RWPE1 (cell line): ENCODE results near the gene NIPBL.

Experiments
- CTCF ChIA-PET: fragments of 350-600 bp; sonication (Branson Sonifier 250); formaldehyde crosslinking; extraction: SDS; loops from one replicate; lab custom pipeline; 2021; lab: Yijun Ruan, JAX
- POLR2A ChIA-PET: fragments of 400-600 bp; formaldehyde crosslinking; extraction: SDS; loops from one replicate; lab custom pipeline; 2020; ENCODE audit warnings: antibody characterized with exemption; ENCODE audit not compliant: low non-redundant PET; lab: Yijun Ruan, JAX
- DNase-seq: peaks from one replicate; pipeline ENCODE4 v3.0.0; 2012; ENCODE audit warnings: low spot score
- H3K27ac ChIP-seq: fragments of 450-650 bp; 2 replicates; pipeline ENCODE4 v1.5.1; 2017
- TF ChIP-seq, protein P1 (sequence below): fragments of 450-650 bp; conservative IDR thresholded peaks from 2 replicates; pipeline ENCODE4 v1.5.1; 2017; ENCODE audit warnings: low read depth, mild to moderate bottlenecking

Gene NIPBL

DNA sequence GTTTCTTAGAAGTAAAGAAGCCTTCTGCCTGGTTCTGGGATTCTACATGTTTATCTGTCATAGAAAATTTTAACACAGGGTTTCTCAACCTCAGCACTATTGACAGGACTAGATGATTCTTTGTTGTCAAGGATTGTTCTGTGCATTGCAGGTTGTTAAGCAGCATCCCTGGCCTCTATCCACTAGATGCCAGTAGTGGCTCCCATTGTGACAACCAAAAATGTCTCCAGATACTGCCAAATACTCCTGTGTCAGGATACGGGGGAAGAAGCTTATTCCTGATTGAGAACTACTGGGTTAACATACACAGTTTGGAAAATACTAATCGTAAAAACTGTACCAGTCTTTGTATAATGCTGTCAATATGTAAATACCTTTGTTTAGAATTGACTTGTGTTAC is 167.1 kb downstream of the NIPBL start:
- TF ChIP-seq, protein P1, sequence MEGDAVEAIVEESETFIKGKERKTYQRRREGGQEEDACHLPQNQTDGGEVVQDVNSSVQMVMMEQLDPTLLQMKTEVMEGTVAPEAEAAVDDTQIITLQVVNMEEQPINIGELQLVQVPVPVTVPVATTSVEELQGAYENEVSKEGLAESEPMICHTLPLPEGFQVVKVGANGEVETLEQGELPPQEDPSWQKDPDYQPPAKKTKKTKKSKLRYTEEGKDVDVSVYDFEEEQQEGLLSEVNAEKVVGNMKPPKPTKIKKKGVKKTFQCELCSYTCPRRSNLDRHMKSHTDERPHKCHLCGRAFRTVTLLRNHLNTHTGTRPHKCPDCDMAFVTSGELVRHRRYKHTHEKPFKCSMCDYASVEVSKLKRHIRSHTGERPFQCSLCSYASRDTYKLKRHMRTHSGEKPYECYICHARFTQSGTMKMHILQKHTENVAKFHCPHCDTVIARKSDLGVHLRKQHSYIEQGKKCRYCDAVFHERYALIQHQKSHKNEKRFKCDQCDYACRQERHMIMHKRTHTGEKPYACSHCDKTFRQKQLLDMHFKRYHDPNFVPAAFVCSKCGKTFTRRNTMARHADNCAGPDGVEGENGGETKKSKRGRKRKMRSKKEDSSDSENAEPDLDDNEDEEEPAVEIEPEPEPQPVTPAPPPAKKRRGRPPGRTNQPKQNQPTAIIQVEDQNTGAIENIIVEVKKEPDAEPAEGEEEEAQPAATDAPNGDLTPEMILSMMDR: no peak
- ChIA-PET CTCF (interaction anchor here (1.3 kb wide), 1 partner anchor 9 kb away, joined by 3 read pairs; no protein-coding TSS in a partner anchor), POLR2A (no interaction called here)
- no peak overlapping the region for H3K27ac ChIP-seq
- DNase-seq: no peak

DNA sequence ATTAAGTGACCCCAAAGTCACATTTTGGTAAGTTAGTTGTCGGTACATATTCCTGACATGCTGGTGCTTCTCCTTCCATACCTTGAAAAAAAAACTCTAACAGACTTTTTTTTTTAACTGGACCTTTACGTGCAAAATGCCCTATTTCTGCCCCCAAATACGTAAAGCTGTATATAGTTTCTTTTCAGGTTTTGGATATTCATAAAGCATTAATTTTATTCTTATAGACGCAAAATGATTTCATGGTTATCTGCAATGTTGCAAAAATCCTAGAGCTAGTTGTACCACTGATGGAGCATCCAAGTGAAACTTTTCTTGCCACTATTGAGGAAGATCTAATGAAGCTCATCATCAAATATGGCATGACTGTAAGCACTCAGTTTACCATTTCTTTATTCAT is 167.6 kb downstream of the NIPBL start:
- TF ChIP-seq, protein P1: no peak
- DNase-seq: no peak
- H3K27ac ChIP-seq: no peak overlapping the region
- ChIA-PET POLR2A (no interaction called here), CTCF (interaction anchor here (0.6 to 1.3 kb wide), 2 partner anchors 10 to 307 kb away, joined by 3 read pairs; no protein-coding TSS in a partner anchor)

DNA sequence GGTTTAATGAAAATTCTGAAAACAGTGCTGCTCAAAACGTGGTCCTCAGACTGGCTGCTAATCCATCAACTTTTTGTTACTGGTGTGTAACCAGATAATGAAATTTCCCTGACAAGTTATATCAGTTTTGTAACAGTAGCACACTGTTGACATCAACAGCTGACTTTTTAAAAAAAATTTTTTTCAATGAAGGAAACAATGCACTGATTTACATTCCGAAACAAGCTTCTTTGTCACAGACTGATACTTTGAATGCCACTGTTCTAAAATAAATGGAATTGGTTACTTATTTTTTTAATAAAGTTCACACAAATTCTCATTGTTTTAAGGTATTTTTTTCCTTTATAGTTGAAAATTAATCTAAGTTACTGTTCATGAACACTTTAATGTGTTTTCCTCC is 169.1 kb downstream of the NIPBL start:
- TF ChIP-seq, protein P1: no peak
- ChIA-PET POLR2A (no interaction called here), CTCF (no interaction called here)
- H3K27ac ChIP-seq: no peak overlapping the region
- no peak for DNase-seq

DNA sequence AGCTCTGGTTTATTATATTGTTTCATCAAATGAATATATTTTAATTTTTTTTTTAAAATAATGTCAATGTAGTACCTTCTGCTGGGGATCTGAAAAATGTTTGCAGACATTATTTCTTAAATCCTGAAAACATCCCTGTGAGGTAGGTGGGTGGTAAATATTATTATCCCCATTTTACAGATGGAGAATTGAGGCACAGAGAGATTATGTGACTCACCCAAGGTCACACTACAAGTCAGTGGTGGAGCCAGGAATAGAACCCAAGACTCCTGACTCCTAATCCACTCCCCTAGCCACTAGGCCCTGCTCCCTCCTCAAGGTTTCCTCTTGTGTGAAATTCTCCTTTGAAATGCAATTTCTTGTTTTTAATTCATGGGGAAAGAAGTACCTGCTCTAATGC is 171.4 kb downstream of the NIPBL start:
- TF ChIP-seq, protein P1: no peak
- CTCF ChIA-PET: no interaction called here
- no peak for DNase-seq
- no peak overlapping the region for H3K27ac ChIP-seq
- POLR2A ChIA-PET: no interaction called here

DNA sequence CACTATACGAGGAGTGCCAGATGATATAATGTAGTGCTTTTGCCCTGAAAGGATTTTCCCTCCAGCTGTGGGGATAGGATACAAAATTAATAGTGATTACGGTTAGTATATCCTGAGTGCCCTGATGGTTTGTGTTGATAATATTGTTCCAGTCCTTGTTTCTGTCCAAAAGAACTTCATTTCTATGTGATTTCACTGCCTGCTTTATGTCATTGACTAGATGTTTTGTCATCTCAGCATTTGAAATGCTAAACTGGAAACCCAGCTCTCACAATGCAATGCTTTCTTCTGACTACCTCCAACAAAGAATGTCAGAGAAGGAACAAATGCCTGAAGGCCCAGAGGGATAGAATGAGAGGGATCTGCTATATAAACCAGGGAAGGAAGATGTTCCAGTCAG is 177.8 kb downstream of the NIPBL start:
- H3K27ac ChIP-seq: no peak overlapping the region
- ChIA-PET POLR2A (interaction anchor here (0.5 kb wide), 1 partner anchor 162 kb away, joined by 3 read pairs; no protein-coding TSS in a partner anchor), CTCF (interaction anchor here (0.5 kb wide), 1 partner anchor 690 kb away, joined by 3 read pairs; no protein-coding TSS in a partner anchor)
- TF ChIP-seq, protein P1: no peak
- DNase-seq: no peak

DNA sequence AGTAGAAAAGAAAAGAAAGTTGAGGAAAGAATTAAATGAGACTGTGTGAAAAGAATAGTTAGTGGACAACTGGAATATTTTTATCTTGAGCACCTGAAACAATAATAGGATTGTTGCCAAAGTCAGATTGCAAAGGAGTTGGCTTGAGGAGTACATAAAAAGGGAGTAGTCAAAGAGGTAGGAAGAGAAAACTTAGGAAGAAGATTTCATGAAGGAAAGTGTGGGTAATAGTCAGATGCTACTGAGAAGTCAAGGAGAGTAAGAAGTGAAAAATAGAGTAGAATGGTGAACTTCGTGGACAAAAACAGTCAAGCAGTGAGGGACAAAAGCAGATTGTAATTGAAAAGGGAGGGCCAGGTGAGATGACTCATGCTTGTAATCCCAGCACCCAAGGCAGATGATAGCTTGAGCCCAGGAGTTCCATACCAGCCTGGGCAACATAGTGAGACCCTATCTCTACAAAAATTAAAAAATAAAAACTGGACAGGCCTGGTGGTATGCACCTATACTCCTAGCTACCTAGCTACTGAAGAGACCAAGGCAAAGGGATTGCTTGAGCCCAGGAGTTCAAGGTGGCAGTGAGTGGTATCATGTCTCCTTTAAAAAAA is 178.9 kb downstream of the NIPBL start:
- no peak overlapping the region for H3K27ac ChIP-seq
- POLR2A ChIA-PET: no interaction called here
- no peak for DNase-seq
- CTCF ChIA-PET: no interaction called here
- TF ChIP-seq, protein P1: no peak
